Measurements from ENCODE around the gene FAM149B1.
"Not testable (repeated sequence)": the region's sequence is repeated elsewhere in the genome, so short reads cannot be mapped to it uniquely, and the experiment has no call there.

The FAM149B1 gene

DNA sequence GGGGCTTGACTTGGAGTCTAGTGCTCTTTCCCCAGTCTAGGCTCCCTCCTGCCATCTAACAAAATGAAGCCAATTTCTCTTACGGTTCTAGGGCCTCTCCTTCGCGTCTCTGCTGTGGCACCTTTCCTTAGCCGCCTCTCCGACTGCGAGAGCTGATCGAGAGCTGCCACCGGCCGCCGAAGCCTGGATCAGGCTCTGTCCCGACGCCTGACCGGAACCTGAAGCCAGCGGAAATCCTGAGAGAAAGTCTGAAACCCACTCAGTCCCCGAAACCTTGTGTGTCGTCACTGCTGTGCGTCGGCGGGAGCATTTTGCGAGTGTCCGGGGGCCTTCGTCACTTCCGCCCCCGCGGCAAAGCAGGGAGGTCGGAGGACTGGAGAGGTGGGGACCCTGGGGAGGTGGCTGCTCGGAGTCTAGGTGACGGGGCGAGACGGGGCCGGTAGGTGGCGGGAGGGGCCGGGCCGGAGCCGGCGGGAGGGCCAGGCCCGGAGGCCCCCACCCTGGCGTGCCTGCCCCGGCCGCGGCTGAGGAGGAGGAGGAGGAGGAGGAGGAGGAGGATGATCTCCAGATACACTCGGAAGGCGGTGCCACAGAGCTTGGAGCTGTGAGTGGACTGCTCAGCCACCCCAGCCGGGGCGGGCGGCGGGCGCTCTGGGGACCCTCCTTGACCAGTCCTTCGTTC, at the start of gene FAM149B1, which contains the start of gene ECD:
Gene FAM149B1 (plus strand): TSS at position 337 of the 682 bp plus-strand sequence. CDS start 221 bp downstream, at position 558.
Gene ECD (minus strand): TSS at position 226 of the 682 bp plus-strand sequence. CDS start 4,071 bp downstream, outside the sequence.
- peak; percentile 73 for DNase-seq

DNA sequence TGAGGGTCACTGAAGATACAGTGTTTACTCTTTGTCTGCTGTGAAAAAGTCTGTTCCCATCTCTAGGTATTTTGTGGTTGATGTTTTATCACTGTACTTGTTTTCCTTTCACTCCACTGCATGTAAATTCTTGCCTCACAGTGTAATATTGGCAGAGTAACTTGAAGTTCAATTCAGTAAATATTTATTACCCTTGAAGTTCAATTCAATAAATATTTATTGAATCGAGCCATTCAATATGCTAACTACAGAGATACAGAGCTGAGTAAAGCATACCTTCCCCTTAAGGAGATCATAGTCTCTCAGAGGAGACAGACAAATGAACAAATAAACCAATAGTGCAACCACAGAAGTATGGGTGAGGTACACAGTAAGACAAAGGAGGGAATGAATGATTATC, 48.5 kb upstream of the FAM149B1 start:
- DNase-seq = no peak

DNA sequence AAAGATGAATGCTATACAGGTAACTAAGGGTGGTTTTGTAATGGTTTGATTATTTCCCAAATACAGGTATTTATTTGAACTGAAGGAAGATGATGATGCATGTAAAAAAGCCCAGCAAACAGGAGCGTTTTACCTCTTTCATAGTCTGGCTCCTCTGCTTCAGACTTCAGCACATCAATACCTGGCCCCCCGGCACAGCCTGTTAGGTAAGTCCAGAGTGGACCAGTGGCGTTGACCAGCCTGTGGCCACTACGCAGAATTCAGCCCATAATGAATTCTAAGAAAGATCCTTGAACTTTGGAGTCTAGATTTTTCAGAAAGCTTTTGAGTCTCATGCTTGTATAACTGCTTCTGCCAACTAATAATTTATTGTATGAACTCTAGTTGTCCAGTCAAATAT, 48.0 kb upstream of the FAM149B1 start:
- DNase-seq = no peak

GRCh38 chr10:73126343-73126742, 41.6 kb upstream of the FAM149B1 start:
- DNase-seq = no peak

- DNase-seq = no peak
Measured at GRCh38 chr10:73131301-73131700, 36.6 kb upstream of the FAM149B1 start.

DNA sequence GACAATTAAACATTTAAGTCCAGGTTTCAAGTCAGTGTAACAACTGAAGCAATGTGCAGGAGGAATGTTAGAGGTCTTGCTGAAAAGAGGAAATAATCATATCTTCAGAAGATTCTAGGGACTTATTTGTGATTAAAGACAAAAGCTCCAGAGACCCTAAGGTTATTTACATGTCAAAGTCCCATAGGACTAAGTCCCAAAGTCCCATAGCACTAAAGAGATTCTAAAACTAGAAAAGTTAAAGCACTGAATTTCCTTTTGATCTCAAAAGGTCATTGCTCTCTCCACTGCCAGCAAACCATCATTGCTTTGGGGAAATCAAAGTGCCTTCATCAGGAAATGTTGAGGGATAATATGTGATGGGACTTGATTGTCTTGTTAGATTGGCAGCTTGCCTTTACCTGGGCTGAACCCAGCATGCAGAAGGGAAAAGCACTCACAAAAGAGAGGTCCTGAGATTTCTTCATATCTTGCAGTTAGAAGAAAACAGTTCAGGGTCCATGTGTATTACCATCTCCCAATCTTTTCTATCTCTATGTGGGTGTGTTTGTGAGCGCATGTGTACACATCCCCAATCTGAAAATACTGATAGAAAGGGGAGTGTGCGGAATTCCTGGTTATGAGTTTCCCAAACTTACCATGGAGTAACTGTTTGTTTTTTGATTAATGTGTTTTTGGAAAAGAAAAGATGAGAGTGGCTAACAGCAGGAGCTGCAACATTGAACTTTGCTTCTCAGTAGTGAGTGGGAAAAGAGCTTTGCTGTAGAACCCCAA, 35.8 kb upstream of the FAM149B1 start:
- DNase-seq = no peak

DNA sequence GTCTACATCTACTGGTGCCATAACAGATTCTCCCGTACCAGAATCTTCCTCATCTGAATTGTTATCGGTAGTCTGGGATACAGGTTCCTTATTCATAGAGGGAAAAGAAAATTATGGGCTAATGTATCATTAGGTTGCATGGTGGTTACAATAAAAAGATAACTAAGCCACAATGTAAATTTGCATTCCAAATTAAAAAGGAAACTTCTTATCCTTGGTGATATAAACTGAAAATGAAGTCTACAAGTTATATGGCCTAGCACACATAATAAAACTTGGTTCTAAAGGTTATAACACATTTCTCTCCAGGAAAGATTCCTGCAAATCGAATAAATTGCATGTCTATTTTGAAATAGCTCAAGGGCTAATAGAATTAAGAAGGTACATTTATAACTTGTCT, 33.2 kb upstream of the FAM149B1 start:
- DNase-seq = no peak

DNA sequence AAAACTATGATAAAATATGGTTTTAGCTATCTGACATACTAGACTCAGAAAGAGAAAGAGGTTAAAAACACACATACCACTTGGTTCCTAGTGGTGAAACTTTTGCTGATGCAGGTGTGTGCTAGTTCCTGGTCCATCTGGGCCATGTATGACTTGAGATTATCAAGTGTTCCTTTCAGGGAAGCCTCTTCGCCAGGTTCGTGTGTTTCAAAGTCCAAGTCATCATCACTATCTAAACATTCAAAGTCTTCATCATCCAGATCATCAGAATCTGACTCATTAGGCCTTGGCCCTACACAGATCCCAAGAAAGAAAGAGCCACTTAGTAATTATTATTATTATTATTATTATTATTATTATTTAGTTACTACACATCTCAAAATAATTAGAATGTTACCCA, 31.3 kb upstream of the FAM149B1 start:
- DNase-seq = no peak

- DNase-seq = no peak
Measured at GRCh38 chr10:73139251-73139650, 28.7 kb upstream of the FAM149B1 start.

GRCh38 chr10:73141603-73142002, 26.3 kb upstream of the FAM149B1 start:
- DNase-seq = no peak

DNA sequence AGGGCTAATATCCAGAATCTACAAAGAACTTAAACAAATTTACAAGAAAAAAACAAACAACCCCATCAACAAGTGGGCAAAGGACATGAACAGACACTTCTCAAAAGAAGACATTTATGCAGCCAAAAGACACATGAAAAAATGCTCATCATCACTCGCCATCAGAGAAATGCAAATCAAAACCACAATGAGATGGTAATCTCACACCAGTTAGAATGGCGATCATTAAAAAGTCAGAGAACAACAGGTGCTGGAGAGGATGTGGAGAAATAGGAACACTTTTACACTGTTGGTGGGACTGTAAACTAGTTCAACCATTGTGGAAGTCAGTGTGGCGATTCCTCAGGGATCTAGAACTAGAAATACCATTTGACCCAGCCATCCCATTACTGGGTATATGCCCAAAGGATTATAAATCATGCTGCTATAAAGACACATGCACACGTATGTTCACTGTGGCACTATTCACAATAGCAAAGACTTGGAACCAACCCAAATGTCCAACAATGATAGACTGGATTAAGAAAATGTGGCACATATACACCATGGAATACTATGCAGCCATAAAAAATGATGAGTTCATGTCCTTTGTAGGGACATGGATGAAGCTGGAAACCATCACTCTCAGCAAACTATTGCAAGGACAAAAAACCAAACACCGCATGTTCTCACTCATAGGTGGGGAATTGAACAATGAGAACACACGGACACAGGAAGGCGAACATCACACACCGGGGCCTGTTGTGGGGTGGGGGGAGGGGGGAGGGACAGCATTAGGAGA, 17.1 kb upstream of the FAM149B1 start:
- not testable (repeated sequence) for DNase-seq

DNA sequence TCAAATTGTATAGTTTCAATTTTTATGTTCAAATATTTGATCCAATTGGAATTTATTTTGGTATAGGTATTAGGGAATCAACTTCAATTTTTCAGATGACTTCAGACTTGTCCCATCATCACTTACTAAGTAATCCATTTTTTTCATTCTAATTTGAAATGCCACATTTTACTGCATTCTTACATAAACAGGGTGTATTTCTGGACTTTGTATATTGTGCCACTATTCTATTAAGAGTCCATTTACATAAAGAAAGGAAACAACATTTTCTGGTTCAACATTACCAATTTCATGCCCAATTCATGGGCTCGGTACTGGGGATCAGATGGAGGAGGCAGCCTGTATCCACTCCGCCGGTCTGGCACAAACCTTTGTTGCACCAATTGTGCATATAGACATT, 15.9 kb upstream of the FAM149B1 start:
- DNase-seq = no peak

DNA sequence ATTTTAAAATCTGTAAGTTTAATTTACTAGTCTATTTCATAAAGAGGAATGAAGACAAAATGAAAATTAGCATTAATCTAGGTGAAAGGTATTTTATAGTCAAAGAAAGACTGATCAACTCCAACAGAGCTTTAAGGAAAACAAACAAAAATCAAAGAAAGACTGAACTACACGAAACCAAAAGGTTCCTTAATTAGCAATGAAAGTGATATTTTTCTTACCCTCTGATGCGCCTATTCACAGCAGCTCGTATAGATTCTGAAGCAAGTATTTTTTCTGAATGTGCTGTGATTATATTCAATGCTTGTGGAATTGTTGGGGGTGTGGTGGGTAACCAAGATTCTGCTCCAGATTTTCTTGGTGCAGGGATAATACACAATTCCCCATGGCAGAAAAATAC, 11.9 kb upstream of the FAM149B1 start:
- DNase-seq = no peak

DNA sequence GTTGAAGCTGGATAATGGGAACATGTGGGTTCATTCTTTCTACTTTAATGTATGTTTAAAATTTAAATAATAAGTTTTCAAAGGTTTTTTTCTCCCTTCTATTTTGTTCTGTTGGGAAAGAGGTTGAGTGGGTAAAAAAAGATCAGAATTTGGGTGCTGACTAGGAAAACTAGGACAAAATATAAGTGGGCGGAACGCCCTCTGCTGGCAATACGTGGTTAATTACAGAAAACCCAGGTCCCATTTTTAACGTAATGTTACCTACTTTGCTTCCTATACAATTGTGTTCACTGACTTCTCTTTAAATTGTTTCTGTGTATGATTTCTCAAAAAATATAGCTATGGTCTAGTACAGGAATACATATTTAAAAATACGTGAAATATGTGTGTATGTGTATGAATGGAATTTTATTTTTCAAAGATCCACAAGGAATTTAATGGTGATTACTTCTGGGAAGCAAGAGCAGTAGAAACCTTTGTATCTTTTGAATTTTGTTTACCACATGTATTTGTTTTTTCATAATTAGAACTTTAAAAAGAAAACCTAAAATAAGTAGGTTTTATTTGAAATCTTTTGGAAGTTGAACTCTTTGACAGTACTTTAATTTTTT, 8.8 kb upstream of the FAM149B1 start:
- DNase-seq = peak; percentile 16

- no peak for DNase-seq
Measured at GRCh38 chr10:73161079-73161478, 6.8 kb upstream of the FAM149B1 start.

DNA sequence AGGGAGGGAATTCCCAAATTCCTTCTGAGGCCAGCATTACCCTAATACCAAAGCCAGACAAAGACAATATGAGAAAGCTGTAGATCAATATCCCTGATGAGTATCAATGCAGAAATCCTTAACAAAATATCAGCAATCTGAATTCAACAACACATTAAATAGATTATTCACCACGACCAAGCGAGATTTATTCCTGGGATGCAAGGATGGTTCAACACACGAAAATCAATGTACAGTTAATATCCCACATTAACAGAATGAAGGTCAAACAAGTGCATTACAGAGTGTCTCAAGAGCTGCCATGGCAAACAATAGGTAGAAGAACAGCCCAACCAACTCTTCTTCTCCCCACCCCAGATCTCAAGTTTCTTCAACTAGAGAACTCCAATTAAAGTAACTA, 6.3 kb upstream of the FAM149B1 start:
- DNase-seq = no peak

GRCh38 chr10:73163096-73163495, 4.8 kb upstream of the FAM149B1 start:
- no peak for DNase-seq

DNA sequence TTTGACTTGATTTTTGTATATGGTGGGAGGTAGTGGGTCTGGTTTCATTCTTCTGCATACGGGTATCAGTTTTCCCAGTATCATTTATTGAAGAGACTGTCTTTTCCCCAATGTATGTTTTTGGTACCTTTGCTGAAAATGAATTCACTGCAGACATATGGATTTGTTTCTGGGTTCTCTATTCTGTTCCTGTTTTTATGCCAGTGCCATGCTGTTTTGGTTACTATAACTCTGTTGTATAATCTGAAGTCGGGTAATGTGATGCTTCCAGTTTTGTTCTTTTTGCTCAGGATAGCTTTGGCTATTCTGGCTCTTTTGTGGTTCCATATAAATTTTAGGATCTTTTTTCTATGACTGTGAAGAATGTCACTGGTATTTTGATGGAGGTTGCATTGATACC, 947 bp upstream of the FAM149B1 start:
- no peak for DNase-seq

DNA sequence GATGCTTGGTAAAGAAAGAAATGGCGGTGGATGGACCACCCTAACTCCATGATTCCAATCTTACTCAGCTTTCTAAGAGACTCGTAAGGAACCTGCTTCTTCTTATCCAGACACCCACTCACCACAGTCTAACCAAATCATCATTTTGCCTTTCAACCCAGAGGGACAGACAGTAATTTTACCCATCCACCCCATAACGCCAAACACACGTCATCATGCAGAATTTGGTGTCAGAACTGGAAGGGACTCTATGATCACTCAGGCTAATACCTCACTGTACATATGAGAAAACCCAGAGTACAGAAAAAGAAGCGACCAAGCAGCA, 499 bp upstream of the FAM149B1 start:
- DNase-seq = no peak

DNA sequence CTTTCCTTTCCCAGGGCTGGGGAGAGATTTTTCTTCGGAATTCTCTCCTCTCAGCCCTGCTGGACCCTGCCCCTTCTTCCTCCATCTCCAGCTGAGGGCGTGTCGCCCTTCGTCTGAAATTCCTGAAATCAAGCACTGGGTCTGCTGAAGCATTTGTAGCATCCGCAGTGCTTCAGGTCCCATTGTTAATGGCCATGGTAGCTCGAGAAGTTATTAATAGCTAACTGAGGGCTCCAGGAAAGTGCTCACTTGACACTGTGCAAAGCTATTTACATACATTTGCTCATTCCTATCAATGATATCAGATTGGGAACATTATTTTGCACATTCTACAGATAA, 515 bp downstream of the FAM149B1 start:
- no peak for DNase-seq

DNA sequence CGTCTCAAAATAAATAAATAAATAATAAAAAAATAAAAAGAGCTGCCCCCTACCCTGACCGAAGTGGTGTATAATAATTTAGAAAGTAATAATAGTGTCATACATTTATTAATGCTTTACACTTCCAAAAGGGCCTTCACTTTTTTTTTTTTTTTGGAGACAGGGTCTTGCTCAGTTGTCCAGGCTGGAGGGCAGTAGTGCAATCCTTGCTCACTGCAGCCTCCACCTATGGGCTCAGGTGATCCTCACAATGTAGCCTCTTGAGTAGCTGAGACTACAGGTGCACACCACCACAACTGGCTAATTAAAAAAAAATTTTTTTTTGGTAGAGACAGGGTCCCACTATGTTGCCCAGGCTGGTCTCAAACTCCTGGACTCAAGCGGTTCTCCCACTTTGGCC, 1.4 kb downstream of the FAM149B1 start:
- no peak for DNase-seq

DNA sequence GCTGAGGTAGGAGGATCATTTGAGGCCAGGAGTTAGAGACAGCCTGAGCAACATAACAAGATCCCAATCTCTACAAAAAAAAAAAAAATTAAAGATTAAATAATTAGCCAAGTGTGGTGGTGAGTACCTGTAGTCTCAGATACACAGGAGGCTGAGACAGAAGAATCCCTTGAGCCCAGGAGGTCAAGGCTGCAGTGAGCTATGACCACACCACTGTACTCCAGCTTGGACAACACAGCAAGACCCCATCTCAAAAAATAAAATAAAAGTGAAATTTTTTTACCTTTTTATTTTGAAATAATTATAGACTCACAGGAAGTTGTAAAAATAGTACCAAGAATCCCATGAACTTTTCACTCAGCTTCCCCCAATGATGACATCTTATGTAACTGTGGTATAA, 4.9 kb downstream of the FAM149B1 start:
- DNase-seq = no peak

DNA sequence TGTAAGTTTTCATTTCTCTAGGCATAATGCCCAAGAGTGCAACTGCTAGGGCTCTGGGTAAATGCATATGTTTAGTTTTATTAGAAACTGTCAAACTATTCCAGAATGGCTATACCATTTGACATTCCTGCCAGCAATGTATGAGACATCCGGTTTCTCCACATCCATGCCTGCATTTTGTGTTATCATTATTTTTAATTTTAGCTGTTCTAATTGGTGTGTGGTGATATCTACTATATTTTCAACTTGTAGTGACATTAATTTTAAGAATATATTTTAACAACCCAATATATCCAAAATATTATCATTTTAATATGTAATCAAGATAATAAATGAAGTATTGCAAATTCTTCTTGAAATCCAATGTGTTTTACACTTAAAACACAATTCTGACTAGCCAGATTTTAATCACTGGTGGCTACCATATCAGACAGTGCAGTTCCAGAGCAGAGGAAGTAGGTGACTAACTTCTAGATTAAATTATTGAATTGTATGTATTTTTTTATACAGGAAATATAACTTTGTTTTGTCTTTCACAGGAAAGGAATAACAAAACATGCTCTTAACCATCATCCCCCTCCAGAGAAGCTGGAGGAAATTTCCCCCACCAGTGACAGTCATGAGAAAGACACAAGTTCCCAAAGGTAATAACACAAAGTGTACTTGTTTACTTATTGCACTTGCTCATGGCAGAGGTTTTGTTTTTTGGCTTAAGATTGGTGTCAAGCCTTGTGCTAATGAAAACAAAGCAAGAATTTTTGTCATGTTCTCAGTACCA, 6.4 kb downstream of the FAM149B1 start:
- DNase-seq = no peak

All from NCI-H1694 treated with DMSO at 0.1 percent for 48 hours (cell line).